OCI-LY7 (cell line): ENCODE measurements around the gene FCRLB.
"Not testable (repeated sequence)": the region's sequence is repeated elsewhere in the genome, so short reads cannot be mapped to it uniquely, and the experiment has no call there.

Experiments used
- CTCF ChIP-seq: fragments of 200-600 bp; sonication (generic); conservative IDR thresholded peaks from 2 replicates; pipeline ENCODE4 v1.5.1; 2014; ENCODE audit warnings: mild to moderate bottlenecking, antibody characterized with exemption, low read length, moderate library complexity, mixed read lengths
- EZH2phosphoT487 ChIP-seq: fragments of 200-600 bp; sonication (generic); IDR thresholded peaks from 2 replicates; pipeline ENCODE4 v1.6.1; 2018; ENCODE audit warnings: low read depth, borderline replicate concordance, mild to moderate bottlenecking, mixed run types, antibody characterized with exemption, low read length, moderate library complexity, mixed read lengths

- TF ChIP-seq CTCF, EZH2phosphoT487: not testable (repeated sequence)
Observed at GRCh38 chr1:161674908-161675307, 46.4 kb upstream of the FCRLB start.
